ENCODE measurements around the gene FOXG1.

FOXG1 gene

DNA sequence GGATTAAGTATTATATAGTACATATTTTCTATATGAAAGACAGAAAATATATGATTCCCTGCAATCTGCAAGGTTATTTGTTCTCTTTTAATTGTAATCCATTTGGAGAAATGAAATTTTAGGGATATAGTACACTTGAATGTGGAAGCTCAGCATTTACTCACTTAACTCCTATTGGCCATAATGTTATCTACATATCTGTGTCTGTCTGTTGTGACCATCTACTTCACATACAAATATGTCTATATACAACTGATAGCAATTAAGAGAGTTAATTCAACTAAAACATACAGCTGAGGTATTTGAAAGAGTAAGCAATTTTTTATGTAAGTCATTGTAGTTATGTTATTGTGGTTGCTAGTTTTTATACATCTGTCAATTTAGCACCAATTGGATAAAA, 12.9 kb downstream of the FOXG1 start:
- no peak overlapping the region for H3K27ac ChIP-seq
- TF ChIP-seq, protein P1, sequence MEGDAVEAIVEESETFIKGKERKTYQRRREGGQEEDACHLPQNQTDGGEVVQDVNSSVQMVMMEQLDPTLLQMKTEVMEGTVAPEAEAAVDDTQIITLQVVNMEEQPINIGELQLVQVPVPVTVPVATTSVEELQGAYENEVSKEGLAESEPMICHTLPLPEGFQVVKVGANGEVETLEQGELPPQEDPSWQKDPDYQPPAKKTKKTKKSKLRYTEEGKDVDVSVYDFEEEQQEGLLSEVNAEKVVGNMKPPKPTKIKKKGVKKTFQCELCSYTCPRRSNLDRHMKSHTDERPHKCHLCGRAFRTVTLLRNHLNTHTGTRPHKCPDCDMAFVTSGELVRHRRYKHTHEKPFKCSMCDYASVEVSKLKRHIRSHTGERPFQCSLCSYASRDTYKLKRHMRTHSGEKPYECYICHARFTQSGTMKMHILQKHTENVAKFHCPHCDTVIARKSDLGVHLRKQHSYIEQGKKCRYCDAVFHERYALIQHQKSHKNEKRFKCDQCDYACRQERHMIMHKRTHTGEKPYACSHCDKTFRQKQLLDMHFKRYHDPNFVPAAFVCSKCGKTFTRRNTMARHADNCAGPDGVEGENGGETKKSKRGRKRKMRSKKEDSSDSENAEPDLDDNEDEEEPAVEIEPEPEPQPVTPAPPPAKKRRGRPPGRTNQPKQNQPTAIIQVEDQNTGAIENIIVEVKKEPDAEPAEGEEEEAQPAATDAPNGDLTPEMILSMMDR (conservative IDR thresholded peaks at IDR 0.05): no peak

DNA sequence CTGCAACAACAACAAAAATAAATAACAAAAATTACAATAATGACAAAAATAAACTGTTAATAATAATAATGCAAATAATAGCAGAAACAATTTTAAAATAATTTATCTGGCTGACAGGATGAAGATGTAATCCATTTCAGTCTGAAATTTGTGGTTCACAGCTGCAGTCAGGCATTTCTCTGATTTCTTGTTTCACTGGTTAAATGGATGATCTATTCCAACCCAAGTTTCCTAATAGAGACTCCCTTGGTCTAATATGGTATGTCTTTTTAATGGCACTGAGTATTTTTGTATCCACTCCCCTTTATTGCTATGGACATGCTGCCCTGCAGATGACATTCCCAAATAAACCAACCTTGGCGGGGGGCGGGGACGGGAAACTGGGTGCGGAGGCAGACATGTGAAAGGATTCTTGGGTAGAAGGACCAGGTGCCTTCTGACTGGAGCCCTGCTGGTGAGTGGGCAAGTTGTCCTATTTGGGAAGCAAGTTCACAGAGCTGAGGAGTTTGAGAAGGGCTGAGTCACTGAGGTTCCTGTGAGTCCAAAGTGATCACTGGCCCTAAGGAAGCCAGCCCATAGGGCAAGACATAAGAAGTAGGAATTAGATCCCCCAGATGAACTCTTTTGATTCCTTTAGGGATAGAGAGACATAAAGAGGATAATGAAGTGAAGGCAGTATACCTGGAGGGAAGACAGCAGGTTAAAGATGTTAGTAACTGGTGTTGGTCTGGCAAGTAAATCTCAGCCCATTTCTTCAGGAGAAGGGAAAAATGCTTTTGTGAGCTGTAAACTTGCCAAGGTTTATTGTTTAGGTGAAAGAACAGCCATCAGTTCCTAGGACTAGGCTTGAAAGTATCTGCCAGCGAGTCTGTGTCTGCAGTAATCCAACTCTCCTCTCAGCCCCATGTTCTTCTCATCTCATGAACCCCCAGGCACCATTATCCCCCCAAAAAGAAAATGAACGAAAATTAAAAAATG, 14.5 kb downstream of the FOXG1 start:
- TF ChIP-seq, protein P1 (conservative IDR thresholded peaks at IDR 0.05): no peak
- no peak overlapping the region for H3K27ac ChIP-seq

DNA sequence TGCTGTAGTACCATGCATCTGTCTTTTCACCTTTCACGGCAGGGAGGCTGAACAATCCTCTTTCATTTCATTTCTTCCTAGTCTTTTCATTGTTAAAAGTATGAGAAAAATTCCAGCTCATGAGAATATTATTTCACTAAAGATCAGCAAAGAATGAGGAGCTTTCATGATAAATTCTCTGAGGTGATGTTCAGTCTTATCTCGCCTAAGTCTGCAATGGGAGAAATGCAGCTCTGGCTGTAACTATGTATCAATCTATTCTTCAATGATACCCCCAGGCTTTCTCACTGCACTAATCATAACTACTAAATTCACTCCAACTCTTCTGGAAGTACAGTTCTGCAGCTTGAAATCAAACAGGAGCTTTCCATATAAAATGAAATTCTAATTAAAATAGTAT, 15.7 kb downstream of the FOXG1 start:
- TF ChIP-seq, protein P1 (conservative IDR thresholded peaks at IDR 0.05): no peak
- H3K27ac ChIP-seq: no peak overlapping the region

DNA sequence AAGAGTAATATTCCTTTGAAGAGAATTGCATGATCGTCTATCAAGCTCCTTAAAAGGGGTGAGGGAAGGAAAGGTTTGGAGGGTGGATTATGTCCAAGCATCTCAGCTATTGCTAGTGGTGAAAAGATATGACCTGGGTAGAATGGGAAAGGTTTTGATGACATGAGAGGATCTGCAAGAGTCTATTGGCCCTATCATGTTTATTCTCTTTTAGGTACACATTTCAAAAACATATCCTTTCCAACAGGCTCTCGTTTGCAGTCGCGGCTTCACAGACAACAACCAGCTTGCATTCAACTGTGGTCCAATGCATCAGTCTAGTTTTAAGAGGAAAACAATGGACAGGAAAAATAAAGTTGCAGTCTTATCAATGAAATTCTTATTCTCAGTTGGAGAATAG, 17.1 kb downstream of the FOXG1 start:
- no peak overlapping the region for H3K27ac ChIP-seq
- TF ChIP-seq, protein P1 (conservative IDR thresholded peaks at IDR 0.05): no peak

DNA sequence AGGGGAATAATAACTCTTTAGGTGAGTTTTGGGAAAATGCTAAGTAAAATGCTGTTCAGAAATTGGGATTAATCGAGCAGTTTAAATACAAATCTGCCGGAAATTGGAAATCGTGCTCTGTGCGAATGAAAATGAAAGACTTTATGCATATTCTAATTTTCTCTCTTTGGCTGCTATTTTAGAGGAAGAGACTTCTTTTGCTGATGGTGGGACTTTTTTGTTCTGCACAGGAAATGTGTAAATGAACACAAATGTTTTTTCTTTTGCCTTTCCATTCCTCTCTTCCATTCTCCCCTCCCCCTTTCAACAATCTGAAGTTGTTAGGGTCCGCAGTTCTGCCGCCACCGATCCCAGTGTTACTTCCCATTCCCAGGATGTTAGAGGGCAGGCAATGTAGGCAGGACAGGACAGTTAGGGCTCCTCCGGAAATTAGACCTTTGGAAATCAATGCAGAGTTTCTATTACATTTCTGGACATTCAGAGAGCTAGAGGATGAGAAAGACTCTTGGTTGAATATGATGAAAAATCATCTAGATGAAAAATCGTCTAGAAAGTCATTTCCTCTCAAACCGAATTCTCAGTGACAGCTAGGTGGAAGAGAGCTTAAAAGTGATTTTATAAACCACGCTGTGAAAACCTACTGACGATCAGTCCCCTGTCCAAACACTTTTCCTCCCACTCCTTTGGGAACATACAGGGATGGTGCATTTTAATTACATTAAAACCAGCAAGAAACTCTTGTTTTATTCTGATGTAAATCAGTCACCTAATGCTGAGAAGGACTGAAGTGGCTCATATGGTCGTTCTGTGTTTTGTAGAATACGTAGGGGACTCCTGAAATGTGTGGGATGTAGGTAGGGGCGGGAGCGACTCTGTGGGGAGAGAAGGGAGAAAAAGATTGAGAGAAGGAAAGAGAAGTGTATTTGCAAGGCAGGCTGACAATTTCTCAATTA, 17.8 kb downstream of the FOXG1 start:
- no peak overlapping the region for H3K27ac ChIP-seq
- TF ChIP-seq, protein P1 (conservative IDR thresholded peaks at IDR 0.05): no peak

DNA sequence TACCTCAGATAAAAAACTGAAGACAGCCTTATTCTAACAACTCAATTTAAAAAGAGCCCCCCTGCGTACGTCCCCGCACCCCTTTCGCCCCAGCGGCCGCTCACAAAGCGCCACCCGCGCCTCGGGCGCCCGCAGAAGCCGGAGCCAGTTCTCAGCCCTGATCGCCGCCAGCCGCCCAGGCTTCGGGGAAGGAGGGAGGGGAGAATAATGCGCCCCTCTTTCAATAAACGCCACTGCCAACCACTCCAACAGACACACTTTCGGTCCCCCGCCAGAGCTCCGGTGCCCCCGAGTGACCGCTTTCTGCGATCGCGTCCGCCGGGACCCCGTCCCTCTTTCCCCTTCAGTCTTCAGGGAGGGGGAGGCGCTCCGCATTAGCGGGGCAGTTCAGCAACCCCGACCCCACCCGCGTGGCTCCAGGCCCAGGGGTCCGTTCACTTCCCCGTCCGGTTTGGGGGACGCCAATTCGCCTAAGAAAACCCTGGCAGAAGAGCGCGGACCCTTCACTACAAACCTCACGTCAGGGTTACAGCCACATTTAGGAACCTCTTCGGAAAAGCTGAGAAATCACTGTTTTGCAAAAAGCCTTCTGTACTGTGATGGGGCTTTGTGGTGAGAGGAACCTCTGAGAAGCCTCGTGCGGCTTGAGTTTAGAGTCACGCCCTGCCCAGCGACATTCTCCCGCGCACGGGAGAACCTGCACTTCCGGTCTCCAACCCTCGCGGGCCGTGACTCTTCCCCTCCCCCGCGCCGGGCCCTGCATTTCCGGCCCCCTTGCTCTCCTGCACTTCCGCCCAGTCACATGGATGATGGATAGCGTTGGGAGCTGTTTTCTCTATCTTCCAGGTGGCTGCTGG, 18.7 kb downstream of the FOXG1 start:
- TF ChIP-seq, protein P1 (conservative IDR thresholded peaks at IDR 0.05): no peak
- H3K27ac ChIP-seq: no peak overlapping the region

Measured in VCaP (cell line).